Activated gamma-delta T cell treated with Interleukin-2 at 50 U/mL for 16 hours (primary cell): ENCODE data around the gene SLC24A3.

Experiments
- DNase-seq: peaks from one replicate; pipeline ENCODE4 v3.0.0-alpha.2; 2020

SLC24A3 gene

GRCh38 chr20:19310541-19310940 lies 98.1 kb downstream of the SLC24A3 start:
- DNase-seq: no peak

- no peak for DNase-seq
Observed at GRCh38 chr20:19313342-19314069, 101.1 kb downstream of the SLC24A3 start.

- DNase-seq: no peak
Observed at GRCh38 chr20:19314621-19315020, 102.2 kb downstream of the SLC24A3 start.

GRCh38 chr20:19317237-19318069 lies 105.0 kb downstream of the SLC24A3 start:
- no peak for DNase-seq

- no peak for DNase-seq
Observed at GRCh38 chr20:19318610-19319009, 106.2 kb downstream of the SLC24A3 start.

GRCh38 chr20:19320005-19320404 lies 107.6 kb downstream of the SLC24A3 start:
- DNase-seq: no peak

- no peak for DNase-seq
Observed at GRCh38 chr20:19321176-19321575, 108.7 kb downstream of the SLC24A3 start.

GRCh38 chr20:19322061-19322985 lies 109.9 kb downstream of the SLC24A3 start:
- DNase-seq: no peak

GRCh38 chr20:19327401-19327800 lies 115.0 kb downstream of the SLC24A3 start:
- no peak for DNase-seq

- no peak for DNase-seq
Observed at GRCh38 chr20:19328676-19329075, 116.2 kb downstream of the SLC24A3 start.

- DNase-seq: no peak
Observed at GRCh38 chr20:19330038-19330437, 117.6 kb downstream of the SLC24A3 start.

- DNase-seq: no peak
Observed at GRCh38 chr20:19330731-19331130, 118.3 kb downstream of the SLC24A3 start.

- no peak for DNase-seq
Observed at GRCh38 chr20:19333563-19333962, 121.1 kb downstream of the SLC24A3 start.

- no peak for DNase-seq
Observed at GRCh38 chr20:19335341-19335740, 122.9 kb downstream of the SLC24A3 start.

GRCh38 chr20:19335916-19336315 lies 123.5 kb downstream of the SLC24A3 start:
- DNase-seq: no peak

GRCh38 chr20:19336631-19337030 lies 124.2 kb downstream of the SLC24A3 start:
- no peak for DNase-seq

- no peak for DNase-seq
Observed at GRCh38 chr20:19338380-19338779, 125.9 kb downstream of the SLC24A3 start.

GRCh38 chr20:19338960-19339359 lies 126.5 kb downstream of the SLC24A3 start:
- no peak for DNase-seq

GRCh38 chr20:19341348-19342053 lies 129.1 kb downstream of the SLC24A3 start:
- DNase-seq: no peak

- no peak for DNase-seq
Observed at GRCh38 chr20:19344341-19344740, 131.9 kb downstream of the SLC24A3 start.

- DNase-seq: no peak
Observed at GRCh38 chr20:19347943-19348456, 135.6 kb downstream of the SLC24A3 start.

GRCh38 chr20:19348582-19348981 lies 136.1 kb downstream of the SLC24A3 start:
- no peak for DNase-seq
